A673 (cell line): ENCODE results near the gene GAL3ST2. TPM values are rescaled to one million over a fixed set of nuclear protein-coding genes. Genes with fewer than 3 reads are reported as not detected.
"Not testable (repeated sequence)": the region's sequence is repeated elsewhere in the genome, so short reads cannot be mapped to it uniquely, and the experiment has no call there.

Source experiments
- BruUV-seq: library from RNA; stranded (reverse); fragments of 400-500 nt; replicated peaks from 2 replicates; lab custom pipeline; 2021; lab: Mats Ljungman, UMichigan
- CTCF ChIA-PET: fragments of 300-600 bp; sonication (Branson Sonifier 250); formaldehyde crosslinking; loops from one replicate; lab custom pipeline; 2022; ENCODE audit warnings: antibody characterized with exemption; lab: Charles Lee
- POLR2A ChIA-PET: fragments of 300-600 bp; sonication (Branson Sonifier 250); formaldehyde crosslinking; loops from one replicate; lab custom pipeline; 2022; ENCODE audit warnings: antibody characterized with exemption; ENCODE audit not compliant: low non-redundant PET; lab: Charles Lee
- DNase-seq: peaks from one replicate; pipeline ENCODE4 v3.0.0-alpha.2; 2015; ENCODE audit warnings: low spot score
- H3K27ac ChIP-seq: fragments of 200-600 bp; sonication (generic); 2 replicates; pipeline ENCODE4 v1.5.1; 2016; ENCODE audit warnings: mixed run types, low read depth, mild to moderate bottlenecking, mixed read lengths, antibody characterized with exemption, low read length; ENCODE audit not compliant: poor library complexity, severe bottlenecking
- H3K27me3 ChIP-seq: fragments of 200-600 bp; sonication (generic); replicated peaks from 2 replicates; pipeline ENCODE4 v1.6.1; 2017; ENCODE audit warnings: mixed run types, low read depth, mild to moderate bottlenecking, mixed read lengths, antibody characterized with exemption, low read length; ENCODE audit not compliant: insufficient read depth, poor library complexity
- H3K36me3 ChIP-seq: fragments of 200-600 bp; sonication (generic); 2 replicates; pipeline ENCODE4 v1.6.1; 2016; ENCODE audit warnings: mixed run types, mild to moderate bottlenecking, mixed read lengths, antibody characterized with exemption, low read length; ENCODE audit not compliant: insufficient read depth, poor library complexity, severe bottlenecking
- H3K4me1 ChIP-seq: fragments of 200-600 bp; sonication (generic); 2 replicates; pipeline ENCODE4 v1.6.1; 2017; ENCODE audit warnings: mixed run types, mild to moderate bottlenecking, mixed read lengths, antibody characterized with exemption, low read length; ENCODE audit not compliant: insufficient read depth, poor library complexity, severe bottlenecking
- H3K4me3 ChIP-seq: fragments of 200-600 bp; sonication (generic); 2 replicates; pipeline ENCODE4 v1.5.1; 2016; ENCODE audit warnings: low read depth, mixed run types, mild to moderate bottlenecking, mixed read lengths, low read length; ENCODE audit not compliant: poor library complexity, severe bottlenecking
- H3K9me3 ChIP-seq: fragments of 200-600 bp; sonication (generic); 2 replicates; pipeline ENCODE4 v1.6.1; 2016; ENCODE audit warnings: mixed run types, low read depth, mild to moderate bottlenecking, mixed read lengths, antibody characterized with exemption, low read length; ENCODE audit not compliant: poor library complexity, severe bottlenecking
- EZH2 ChIP-seq: fragments of 200-600 bp; sonication (generic); IDR thresholded peaks from 2 replicates; pipeline ENCODE4 v1.6.1; 2017; ENCODE audit warnings: borderline replicate concordance, low read depth, mild to moderate bottlenecking, mixed read lengths, antibody characterized with exemption, low read length; ENCODE audit not compliant: poor library complexity, severe bottlenecking
- intact Hi-C: fragments of 100-400 bp; cut with micrococcal nuclease; formaldehyde crosslinking; loops from one replicate; pipeline ENCODE4 v1.10.0; 2022; ENCODE audit not compliant: unreplicated experiment
- total RNA-seq: library from RNA; stranded (reverse); gene quantifications from 2 replicates; pipeline ENCODE4 v1.2.3, GENCODE V29; 2021
- TF ChIP-seq, protein P1 (sequence below): fragments of 300-800, 200-600 bp; sonication (generic); conservative IDR thresholded peaks from 2 replicates; pipeline ENCODE4 v1.5.1; 2017; ENCODE audit warnings: low read depth, mild to moderate bottlenecking, antibody characterized with exemption, low read length, moderate library complexity, mixed read lengths

GAL3ST2 gene
- total RNA-seq, 1 experiment from 2014 or later: 5.0 TPM

DNA sequence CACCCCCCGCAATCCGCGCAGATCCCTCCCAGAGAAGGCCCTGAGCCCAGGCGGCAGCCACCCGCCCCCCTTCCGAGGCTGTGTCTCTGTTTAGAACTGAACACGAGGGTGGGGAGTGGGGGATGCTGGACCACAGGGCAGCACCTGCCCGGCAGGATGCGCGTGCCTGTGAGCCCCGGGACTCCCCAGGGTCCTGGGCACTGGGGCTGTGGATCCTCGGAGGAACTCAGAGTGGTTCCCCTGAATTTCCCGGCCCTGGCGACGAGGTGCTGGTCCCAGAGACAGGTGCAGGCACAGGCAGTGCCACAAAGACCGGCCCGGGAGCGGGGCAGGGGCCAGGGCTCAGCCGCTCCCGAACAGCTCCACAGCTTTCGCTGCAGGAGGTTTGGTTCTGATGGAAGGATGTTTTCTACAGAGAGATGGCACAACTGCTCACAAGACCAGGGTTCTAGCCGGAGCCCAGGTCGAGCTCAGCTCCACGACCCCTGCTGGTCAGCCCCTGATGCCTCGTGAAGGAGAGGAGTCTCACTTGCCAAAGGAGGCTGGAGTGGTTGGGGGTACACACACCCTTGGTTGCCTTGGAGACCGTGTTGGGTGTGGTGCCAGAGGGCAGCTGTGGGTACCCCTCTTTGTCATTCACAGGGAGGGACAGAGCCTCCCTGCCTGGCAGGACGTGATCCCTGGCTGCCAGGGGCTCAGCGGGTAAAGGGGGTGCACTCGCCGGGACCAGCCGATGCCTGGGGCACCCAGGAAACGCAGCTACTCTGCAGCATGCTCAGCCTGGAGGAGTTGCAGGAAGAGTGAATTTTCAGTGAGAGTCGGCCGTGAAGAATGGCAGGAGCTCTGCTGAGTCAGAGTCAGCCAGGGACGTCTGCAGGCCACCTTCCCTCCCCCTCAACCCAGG lies 28.0 kb downstream of the GAL3ST2 start:
- intact Hi-C loops: no loop called here
- H3K4me3 ChIP-seq: peak overlapping the region; percentile 56
- peaks cover 42% of the 10 kb centered on the region for H3K4me1 ChIP-seq
- ChIA-PET CTCF (no interaction called here), POLR2A (interaction anchor here (0.5 to 1.1 kb wide), 2 partner anchors 64 to 267 kb away, joined by 3 to 12 read pairs; no protein-coding TSS in a partner anchor)
- H3K36me3 ChIP-seq: no peaks in the 10 kb centered on the region
- TF ChIP-seq, protein P1, sequence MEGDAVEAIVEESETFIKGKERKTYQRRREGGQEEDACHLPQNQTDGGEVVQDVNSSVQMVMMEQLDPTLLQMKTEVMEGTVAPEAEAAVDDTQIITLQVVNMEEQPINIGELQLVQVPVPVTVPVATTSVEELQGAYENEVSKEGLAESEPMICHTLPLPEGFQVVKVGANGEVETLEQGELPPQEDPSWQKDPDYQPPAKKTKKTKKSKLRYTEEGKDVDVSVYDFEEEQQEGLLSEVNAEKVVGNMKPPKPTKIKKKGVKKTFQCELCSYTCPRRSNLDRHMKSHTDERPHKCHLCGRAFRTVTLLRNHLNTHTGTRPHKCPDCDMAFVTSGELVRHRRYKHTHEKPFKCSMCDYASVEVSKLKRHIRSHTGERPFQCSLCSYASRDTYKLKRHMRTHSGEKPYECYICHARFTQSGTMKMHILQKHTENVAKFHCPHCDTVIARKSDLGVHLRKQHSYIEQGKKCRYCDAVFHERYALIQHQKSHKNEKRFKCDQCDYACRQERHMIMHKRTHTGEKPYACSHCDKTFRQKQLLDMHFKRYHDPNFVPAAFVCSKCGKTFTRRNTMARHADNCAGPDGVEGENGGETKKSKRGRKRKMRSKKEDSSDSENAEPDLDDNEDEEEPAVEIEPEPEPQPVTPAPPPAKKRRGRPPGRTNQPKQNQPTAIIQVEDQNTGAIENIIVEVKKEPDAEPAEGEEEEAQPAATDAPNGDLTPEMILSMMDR: peak; percentile 31
- no peak for TF ChIP-seq EZH2
- H3K27me3 ChIP-seq: no peaks in the 10 kb centered on the region
- no peaks in the 10 kb centered on the region for H3K9me3 ChIP-seq
- peak overlapping the region; percentile 98 for H3K27ac ChIP-seq
- DNase-seq: no peak
- TSS peak; percentile 16 for BruUV-seq

- POLR2A ChIA-PET, H3K36me3 ChIP-seq, H3K4me3 ChIP-seq, intact Hi-C loops, H3K27me3 ChIP-seq, DNase-seq, BruUV-seq, H3K27ac ChIP-seq, H3K9me3 ChIP-seq, CTCF ChIA-PET: not testable (repeated sequence)
- H3K4me1 ChIP-seq: peaks cover 56% of the 10 kb centered on the region
These were observed 29.6 kb downstream of the GAL3ST2 start for GRCh38 chr2:241806217-241806616.

GRCh38 chr2:241808051-241808720 lies 31.6 kb downstream of the GAL3ST2 start:
- DNase-seq: no peak
- Histone ChIP-seq H3K27me3 (no peaks in the 10 kb centered on the region), H3K27ac (peak overlapping the region; percentile 100), H3K4me1 (peaks cover 64% of the 10 kb centered on the region), H3K36me3 (no peaks in the 10 kb centered on the region), H3K4me3 (peak overlapping the region; percentile 27), H3K9me3 (no peaks in the 10 kb centered on the region)
- TF ChIP-seq, protein P1: no peak
- BruUV-seq: TSS peak; percentile 83
- POLR2A ChIA-PET: no interaction called here
- intact Hi-C loops: no loop called here
- CTCF ChIA-PET: no interaction called here
